ENCODE measurements around the gene YPEL4. TPM values are rescaled to one million over a fixed set of nuclear protein-coding genes. Genes with fewer than 3 reads are reported as not detected.

The YPEL4 gene
- total RNA-seq, 2 donors from 2014 or later = 0.44 to 0.98 TPM

DNA sequence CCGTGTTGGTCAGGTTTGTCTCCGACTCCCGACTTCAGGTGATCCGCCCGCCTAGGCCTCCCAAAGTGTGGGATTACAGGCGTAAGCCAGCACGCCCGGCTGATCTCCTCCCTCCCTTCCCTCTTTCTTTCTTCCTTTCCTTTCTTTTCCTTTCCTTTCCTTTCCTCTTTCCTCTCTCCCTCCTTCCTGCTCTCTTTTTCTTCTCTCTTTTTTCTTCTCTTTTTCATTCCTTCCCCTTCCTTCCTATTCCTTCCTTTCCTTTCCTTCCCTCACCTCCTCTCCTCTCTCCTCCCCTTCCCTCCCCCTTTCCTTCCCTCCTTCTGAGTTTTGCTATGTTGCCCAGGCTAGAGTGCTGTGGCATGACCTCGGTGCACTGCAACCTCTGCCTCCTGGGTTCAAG, 14.3 kb upstream of the YPEL4 start:
- intact Hi-C loops (cut with DNase I) = no loop called here
- H3K27me3 ChIP-seq = no peaks in the 10 kb centered on the region
- DNase-seq = no peak

DNA sequence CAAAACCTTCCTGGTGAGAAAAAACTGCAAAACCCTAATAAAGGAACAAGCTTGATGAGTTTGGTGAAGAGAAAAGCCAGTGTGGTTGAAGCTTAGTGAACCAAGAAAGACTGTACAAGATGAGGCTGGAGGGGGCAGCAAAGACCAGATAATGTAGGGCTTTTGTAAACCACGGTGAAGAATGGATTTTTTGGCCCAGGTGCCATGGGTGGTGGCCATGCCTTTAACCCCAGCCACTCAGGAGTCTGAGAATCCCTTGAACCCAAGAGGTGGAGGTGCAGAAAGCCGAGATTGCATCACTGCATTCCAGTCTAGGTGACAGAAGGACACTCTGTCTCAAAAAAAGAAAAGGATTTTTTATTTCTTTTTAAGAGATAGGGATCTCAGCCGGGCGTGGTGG, 13.2 kb upstream of the YPEL4 start:
- intact Hi-C loops (cut with DNase I) = no loop called here
- DNase-seq = no peak
- no peaks in the 10 kb centered on the region for H3K9me3 ChIP-seq
- no peaks in the 10 kb centered on the region for H3K27me3 ChIP-seq
- no peak for TF ChIP-seq CTCF (IDR thresholded peaks at IDR 0.05)
- peaks cover 11% of the 10 kb centered on the region for H3K36me3 ChIP-seq
- no peak overlapping the region for H3K9ac ChIP-seq (ENCODE audit: low read depth in 2 of 2, low read length in 2 of 2)
- H3K4me3 ChIP-seq = no peak overlapping the region
- peaks cover 9% of the 10 kb centered on the region for H3K4me1 ChIP-seq
- no peak overlapping the region for H3K27ac ChIP-seq

More for the DNA sequence above, 14.3 kb upstream of the YPEL4 start:
- Histone ChIP-seq H3K27ac (no peak overlapping the region), H3K9ac (ENCODE audit: low read depth in 2 of 2, low read length in 2 of 2) (no peak overlapping the region), H3K4me3 (no peak overlapping the region), H3K9me3 (no peaks in the 10 kb centered on the region), H3K36me3 (peaks cover 11% of the 10 kb centered on the region), H3K4me1 (no peaks in the 10 kb centered on the region)
- TF ChIP-seq CTCF (IDR thresholded peaks at IDR 0.05) = no peak

DNA sequence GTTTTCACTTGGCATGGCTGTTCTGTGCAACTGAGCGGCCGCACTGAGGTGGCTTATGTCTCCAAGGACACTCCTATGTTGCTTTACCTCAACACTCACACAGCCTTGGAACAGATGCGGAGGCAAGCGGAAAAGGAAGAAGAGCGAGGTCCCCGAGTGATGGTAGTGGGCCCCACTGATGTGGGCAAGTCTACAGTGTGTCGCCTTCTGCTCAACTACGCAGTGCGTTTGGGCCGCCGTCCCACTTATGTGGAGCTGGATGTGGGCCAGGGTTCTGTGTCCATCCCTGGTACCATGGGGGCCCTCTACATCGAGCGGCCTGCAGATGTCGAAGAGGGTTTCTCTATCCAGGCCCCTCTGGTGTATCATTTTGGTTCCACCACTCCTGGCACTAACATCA, 10.0 kb upstream of the YPEL4 start:
- Histone ChIP-seq H3K27me3 (no peaks in the 10 kb centered on the region), H3K4me3 (no peak overlapping the region), H3K27ac (no peak overlapping the region), H3K4me1 (peaks cover 9% of the 10 kb centered on the region), H3K36me3 (peaks cover 11% of the 10 kb centered on the region), H3K9ac (ENCODE audit: low read depth in 2 of 2, low read length in 2 of 2) (no peak overlapping the region), H3K9me3 (no peaks in the 10 kb centered on the region)
- no peak for DNase-seq
- intact Hi-C loops (cut with DNase I) = no loop called here
- no peak for TF ChIP-seq CTCF (IDR thresholded peaks at IDR 0.05)

DNA sequence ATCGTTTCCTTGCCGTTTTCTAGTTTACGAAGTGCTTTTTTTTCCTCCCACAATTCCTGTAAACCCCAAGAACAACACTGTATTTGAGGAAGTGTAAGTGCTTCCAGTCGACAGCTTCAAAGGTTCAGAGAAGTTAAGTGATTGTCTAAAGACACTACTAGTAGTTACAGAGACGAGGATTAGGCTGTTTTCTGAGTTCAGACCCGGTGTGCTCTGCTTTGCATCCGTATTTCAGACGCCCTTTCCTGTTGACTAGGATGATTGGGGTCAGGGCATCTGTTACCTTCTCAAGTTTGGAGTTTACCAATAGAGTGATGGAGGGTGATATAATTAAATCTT, 8.3 kb upstream of the YPEL4 start:
- intact Hi-C loops (cut with DNase I) = no loop called here

GRCh38 chr11:57657194-57658022, 7.7 kb upstream of the YPEL4 start, which contains the start of gene CLP1:
Gene CLP1 (plus strand): TSS chr11:57657762. CDS start chr11:57659477, 1,715 bp downstream.
- Histone ChIP-seq H3K36me3 (peaks cover 11% of the 10 kb centered on the region), H3K9me3 (no peaks in the 10 kb centered on the region), H3K27me3 (no peaks in the 10 kb centered on the region), H3K27ac (peak within 1 kb of the TSS; percentile 86), H3K4me3 (peak within 1 kb of the TSS; percentile 70), H3K4me1 (peaks cover 9% of the 10 kb centered on the region), H3K9ac (ENCODE audit: low read depth in 2 of 2, low read length in 2 of 2) (peak within 1 kb of the TSS; percentile 61 to 76)
- no peak for TF ChIP-seq CTCF (IDR thresholded peaks at IDR 0.05)
- intact Hi-C loops (cut with DNase I) = no loop called here
- DNase-seq = peak; percentile 100

More for the DNA sequence above, 8.3 kb upstream of the YPEL4 start:
- Histone ChIP-seq H3K9ac (ENCODE audit: low read depth in 2 of 2, low read length in 2 of 2) (peak overlapping the region; percentile 44 to 76), H3K27ac (peak overlapping the region; percentile 86), H3K4me3 (peak overlapping the region; percentile 70), H3K27me3 (no peaks in the 10 kb centered on the region), H3K4me1 (peaks cover 9% of the 10 kb centered on the region), H3K9me3 (no peaks in the 10 kb centered on the region), H3K36me3 (peaks cover 11% of the 10 kb centered on the region)
- DNase-seq = no peak
- TF ChIP-seq CTCF (IDR thresholded peaks at IDR 0.05) = no peak

All from colonic mucosa (tissue), 4 donors.